Measurements from ENCODE around the gene RTRAF.

RTRAF gene

DNA sequence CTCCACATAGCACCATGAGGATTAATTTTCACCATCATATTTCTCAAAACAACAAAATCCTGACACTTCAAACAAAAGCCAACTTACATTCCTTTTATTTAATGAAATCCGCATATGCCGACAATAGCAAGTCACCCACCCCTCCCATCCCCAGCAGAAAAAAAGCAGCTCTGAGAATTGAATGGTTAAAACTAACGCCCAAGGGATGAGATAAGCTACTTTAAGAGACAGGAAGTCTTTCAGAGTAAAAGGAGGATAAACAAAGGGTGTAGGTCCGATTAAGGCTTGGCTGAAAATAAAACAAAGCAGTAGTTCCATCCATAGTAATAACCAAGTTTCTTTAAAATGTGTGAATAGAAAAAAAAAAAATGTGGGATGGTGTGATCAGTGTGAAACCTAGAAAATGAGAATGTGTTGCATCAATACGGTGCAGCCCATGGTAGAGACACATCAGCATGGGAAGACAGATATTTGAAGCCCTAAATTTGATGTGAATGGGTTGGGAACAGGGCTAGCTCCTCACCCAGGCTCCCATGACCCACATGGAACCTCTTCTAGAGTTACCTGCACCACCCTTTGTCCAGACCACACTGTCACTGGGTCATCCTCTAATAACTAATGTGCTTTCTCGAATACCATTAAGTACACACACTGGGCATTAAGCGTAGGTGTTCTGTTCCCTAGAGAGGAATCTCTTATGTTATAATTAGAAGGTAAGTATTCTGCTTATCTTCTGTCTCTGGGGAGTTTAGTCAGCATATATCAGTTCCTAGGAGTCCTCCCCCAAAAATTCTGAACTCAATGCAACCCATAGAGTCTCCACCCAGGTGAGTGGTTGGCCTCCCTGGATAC lies 31.7 kb downstream of the RTRAF start:
- no peak for DNase-seq (ENCODE audit: low read depth in 2 of 2)

DNA sequence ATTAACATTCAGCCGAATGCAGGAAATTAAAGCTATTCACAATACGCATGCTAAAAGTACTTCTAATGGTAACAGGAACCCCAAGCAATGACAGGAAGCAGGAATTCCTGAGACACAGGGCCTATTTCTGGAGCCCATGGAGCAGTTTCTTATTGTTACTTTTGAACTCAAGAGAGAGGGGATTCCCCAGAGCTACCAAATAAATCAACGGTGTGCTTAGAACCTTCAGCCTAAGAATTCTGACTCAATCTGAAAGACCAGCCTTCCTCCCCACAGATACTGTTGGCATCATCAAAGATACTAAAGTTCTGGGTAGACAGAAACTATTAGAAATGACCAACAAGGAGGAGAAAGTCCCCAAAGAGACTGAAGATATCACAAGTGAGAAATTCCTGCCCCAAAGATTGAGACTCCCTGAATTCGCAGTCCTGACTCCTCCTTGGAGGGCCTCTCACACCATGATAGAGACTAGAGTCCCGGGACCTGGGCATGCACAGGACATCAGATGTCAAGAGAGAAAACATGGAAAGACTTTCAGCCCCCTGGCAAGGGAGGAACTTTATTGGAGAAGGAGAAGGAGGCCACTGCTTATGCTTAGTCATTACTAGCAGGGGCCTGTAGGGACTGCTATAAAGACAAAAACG lies 32.7 kb downstream of the RTRAF start:
- no peak for DNase-seq (ENCODE audit: low read depth in 2 of 2)

DNA sequence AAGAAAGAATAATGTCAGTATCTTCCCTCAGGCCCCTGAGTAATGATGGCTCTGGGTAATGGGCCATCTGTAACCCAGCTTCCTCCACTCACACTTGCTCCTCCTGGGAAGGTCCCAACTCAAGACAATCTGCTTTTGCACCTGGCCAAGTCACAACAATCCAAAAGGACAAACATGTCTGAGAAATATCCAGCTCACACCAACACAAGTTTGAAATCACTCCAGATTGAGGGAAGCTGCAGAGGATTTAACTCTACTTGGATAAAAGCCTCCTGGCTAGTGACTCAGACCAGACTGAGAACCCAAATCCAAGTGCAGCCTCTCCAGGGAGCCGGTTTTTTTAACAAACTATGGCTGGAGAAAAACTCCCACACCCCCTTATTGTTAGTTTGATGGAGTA lies 34.2 kb downstream of the RTRAF start:
- DNase-seq (ENCODE audit: low read depth in 2 of 2): no peak

DNA sequence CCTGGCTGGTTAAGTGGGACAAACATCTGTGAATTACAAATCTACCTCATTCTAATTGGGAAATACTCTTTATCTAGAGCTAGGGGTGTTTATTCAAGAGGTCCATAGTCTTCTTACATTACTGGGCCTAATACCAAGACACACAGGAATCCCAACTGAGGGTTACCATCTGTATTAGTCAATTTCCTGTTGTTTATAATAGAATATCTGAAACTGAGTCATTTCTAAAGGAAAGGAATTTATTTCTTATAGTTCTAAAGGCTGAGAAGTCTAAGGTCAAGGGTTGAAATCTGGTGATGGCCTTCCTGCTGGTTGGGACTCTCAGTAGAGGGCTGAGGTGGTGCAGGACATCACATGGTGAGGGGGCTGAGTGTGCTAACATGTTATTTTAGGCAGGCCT lies 36.0 kb downstream of the RTRAF start:
- no peak for DNase-seq (ENCODE audit: low read depth in 2 of 2)

DNA sequence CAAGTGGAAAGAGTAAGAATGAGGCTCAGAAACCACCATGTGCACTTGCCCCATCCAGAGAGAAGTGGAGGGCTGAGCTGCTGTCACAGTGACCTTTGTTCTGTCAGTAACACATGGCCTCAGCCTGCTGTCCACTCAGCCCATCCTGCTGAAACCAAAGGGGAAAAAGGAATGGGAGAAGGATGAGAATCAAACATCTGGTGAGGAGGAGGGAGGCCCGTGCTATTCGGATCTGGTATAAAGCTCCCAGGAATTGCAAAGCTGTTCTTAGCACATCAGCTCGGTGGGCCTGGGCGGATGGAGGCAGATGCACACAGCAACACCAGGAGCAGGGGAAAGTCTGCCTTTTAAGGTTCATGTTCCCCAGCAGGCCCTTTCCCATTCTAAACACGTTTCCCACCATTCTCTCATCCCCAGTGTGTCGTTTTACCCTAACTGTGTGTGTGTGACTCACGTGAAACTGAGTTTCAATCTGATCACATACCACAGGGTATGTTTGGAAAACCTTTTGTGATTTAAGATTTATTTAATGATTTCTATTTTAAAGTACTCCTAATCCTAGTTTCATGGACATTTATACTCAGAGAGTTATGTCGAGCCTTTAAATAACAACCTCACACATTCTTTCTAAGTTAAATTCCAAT lies 36.8 kb downstream of the RTRAF start:
- DNase-seq (ENCODE audit: low read depth in 2 of 2): no peak

DNA sequence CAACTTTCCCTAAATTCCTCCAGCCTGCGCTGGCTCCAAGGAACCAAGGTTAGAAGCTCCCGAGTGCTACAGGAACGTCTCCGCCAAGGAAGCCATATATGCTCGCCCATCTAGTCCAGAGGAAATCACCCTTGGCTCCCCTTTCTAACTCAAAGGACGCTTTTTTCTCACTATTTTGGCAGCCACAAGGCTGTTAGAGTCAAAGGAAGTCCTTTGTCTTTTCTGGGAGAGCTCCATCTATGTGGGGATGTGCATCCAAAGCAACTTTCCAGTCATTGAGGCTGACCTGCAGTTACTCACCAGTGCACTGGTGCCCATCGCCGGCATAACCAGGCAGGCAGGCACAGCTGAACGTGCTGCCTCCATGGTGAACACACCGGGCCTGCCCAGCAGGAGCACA lies 37.6 kb downstream of the RTRAF start:
- no peak for DNase-seq (ENCODE audit: low read depth in 2 of 2)

DNA sequence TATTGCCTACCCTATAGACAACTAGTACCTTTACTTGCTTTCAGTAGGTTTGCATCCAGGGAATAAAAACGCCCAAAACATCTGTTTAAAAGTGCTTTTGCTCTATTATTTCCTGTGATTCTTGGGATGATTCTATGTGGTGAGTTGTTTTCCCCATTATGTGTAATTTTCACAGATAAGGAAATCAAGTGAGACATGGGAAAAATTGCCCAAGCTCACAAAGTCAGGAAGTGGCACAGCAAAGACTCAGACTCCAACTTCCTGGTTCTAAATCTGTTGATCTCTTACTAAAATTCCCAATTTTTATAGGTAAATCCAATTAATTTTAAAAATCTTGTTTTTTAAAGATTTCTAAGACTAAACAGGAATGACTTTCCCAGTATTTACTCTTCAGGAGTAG lies 40.5 kb downstream of the RTRAF start:
- DNase-seq (ENCODE audit: low read depth in 2 of 2): no peak

DNA sequence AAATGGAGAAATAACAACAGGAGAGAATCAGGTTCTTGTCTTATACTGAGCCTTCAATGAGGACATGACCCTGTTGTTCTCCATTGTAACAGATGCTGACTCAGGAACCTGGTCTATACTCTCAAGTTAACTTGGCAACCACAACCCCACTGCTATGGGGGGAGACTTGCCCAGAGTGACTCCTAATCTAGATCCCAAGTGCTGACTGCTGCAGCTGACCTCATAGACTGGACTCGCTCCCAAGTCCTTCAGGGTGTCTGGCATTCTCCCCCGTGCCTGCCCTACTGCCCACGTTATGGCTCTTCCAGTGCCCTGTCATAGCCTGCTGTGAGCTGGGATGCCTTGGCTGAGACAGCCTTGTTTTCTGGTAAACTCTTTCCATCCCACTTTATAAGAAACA lies 42.4 kb downstream of the RTRAF start:
- no peak for DNase-seq (ENCODE audit: low read depth in 2 of 2)

DNA sequence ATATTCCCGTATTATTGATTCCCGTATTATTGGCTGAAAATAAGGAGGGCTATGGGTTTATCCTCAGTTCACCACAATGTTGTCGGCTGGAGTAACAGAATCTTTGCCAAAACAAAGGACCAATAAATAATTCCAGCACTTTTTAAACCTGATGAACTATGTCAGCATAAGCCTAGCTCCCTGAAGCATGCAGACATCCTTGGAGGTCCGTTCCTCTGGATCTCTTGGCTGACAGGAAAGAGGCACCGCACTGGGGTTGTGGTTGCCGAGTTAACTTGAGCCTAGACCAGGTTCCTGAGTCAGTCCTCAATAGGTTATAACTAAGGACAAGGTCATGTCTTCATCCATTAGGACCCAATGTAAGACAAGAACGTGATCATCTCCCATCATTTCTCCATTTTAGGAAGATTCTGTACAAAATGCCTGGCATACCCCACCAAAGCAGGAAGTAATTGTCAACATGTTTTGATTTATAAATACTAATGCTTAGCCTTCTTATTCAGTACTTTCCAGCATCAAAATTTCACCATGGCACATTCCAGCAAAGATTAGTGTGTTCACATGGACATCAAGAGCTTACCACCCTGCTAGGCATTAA lies 43.0 kb downstream of the RTRAF start:
- DNase-seq (ENCODE audit: low read depth in 2 of 2): no peak

DNA sequence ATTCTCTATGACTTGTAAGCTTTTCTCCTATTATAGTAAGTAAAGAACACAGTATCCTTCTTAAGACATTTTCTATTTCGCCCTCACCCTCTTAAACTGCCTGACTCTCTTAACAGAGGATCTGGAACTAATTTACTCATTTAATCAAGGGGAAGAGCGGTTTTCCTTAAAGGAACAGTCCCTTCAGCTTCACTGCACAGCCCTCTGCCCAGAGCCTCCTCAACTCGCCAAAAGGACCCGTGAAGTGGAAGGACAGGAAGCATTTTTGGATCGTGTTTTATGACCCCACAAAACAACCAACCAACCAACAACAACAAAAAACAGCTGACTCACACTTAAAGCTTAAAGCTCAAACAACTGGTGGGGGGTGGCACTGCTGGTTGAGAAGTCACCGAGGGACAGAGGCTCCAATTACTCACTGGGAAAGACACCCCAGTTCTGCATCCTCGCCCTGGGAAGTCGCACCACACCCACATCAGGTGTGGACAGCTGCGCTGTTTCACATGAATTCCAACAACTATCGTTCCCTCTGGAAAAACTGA lies 43.8 kb downstream of the RTRAF start:
- no peak for DNase-seq (ENCODE audit: low read depth in 2 of 2)

DNA sequence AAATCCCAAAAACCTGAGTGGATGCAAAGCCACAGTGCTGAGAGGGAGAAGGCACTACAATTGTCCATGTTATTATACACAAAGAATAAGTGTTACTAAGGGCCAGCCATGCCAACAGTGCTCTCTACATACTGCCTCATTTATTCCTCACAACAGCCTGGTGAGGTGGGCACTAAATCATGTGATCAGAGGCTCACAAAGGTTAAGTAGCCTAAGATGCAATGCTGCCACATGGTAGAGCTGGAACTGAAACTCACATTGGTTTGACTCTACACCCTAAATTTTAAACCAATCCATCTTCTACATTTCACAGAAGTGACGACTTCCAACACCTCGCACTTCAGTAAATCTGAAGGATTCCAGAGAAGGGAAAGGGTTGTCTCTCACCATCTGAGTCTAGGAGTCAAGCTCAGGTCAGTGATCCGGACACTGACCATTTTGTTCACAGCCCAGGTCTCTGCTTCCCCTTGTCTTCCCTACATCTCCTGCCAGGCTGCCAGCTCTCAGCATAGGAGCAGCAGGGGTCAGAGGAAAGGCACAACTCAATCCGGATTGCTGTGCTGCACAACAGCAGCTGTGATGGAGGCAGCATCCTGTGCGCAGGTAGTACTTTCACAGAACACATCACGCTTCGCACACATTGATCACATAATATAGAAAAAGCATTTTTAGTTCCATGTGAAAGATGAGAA lies 49.9 kb downstream of the RTRAF start:
- no peak for DNase-seq (ENCODE audit: low read depth in 2 of 2)

DNA sequence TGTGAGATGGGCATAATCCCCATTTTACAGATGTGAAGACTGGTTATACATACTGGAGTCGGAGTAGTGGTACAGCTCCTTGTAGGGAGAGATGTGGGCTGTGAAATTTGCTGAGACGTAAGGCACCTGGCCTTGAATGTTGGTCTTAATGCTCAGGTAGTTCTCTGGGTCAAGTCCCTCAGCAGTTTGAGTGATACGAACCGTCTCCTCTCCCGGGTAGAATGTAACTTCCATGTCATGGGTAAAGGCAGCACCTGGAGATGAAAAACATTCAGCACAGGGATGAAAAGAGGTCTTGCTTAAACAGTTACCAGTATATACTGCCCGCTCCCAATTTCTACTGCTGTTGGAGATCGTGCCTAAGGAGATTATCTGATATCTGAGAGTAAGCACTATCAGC lies 51.3 kb downstream of the RTRAF start:
- DNase-seq (ENCODE audit: low read depth in 2 of 2): no peak

DNA sequence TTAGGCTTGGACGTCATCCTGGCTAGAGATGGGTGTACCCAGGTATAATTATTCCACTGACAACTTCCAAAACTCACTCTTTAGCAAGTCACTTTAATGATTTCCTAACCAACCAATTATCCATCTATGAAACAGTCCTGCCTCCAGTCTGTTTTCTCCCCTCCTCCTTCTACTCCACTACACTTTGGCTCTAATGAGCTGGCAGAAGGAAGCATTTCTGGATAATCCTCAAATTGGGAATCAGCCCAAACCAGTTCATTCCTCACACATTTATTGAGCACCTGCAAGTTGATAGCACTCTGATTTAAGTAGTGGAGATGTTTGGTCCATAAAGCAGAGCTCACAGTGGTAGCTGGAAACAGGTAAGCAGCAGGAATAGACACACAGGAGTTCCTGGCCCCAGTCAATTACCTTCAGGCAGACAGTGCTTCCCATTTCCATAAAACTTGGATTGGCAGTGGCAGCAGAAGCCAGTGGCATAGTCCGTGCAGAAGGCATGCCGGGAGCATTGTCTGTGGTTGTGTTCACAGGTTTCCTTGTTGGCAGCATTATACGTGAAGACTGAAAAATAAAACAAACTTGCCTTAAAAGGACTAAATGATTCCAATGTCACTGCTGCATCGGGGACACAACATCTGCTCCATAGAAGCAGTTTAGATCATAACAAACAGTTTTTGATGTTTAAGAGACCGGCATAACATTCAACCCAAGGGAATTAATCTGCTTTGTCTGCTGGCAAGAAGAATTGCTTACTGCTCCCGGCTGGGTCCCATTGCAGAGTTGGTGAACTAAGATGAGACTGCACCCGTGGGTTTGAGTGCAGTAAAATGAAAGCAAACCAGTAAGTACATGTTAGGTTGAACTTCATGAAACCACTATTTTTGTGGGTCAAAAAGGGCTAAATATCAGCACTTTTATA lies 53.3 kb downstream of the RTRAF start:
- no peak for DNase-seq (ENCODE audit: low read depth in 2 of 2)

DNA sequence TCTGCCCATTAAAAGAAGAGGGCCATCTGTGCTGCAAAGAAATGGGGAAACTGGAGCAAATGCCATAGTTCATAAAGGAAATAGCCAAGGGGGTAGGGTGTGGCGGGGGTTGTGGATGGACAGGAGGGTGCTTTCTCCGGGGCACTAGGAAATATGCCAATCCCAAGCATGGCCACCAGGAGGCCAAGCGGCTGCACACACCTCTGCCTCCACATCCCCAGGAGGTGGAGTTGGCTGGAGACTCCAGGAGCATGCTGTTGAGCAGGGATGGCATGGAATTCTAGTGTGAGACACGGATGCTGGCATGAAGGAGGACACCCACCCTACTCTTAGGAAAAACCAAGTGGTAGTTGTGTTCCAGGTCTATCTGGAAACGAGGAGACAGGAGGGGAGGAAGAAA lies 54.3 kb downstream of the RTRAF start:
- DNase-seq (ENCODE audit: low read depth in 2 of 2): peak in 1 of 2 experiments; percentile 39

DNA sequence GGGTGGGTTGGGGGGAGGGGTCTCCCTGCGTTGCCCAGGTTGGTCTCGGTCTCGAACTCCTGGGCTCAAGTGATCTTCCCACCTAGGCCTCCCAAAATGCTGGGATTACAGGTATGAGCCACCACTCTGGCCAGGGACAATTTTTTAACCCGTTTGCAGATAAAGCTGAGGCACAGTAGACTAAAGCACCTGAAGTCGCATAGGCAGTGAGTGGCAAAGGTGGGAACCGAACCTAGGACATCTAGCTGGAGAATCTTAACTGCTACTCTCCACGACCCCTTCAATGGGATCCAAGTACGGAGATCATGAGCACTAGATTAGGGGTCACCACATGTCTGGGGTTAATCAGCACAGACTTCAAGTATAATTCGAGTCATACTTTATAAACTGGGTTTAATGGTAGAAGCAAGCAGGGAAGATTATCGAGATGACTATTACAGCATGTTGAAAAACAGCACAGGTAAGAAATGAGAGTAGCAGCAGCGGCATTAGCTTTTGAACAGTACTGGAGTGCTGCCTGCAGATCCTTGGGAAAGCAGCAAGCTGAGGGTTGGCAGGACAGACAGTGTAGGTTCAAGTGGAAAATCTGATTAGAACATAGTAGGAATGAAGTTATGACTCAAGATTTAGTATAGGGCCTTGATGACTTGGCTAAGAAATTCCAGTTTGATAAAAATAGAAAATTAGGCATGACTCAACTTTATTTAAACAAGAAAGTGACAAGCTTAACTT lies 55.6 kb downstream of the RTRAF start:
- no peak for DNase-seq (ENCODE audit: low read depth in 2 of 2)

DNA sequence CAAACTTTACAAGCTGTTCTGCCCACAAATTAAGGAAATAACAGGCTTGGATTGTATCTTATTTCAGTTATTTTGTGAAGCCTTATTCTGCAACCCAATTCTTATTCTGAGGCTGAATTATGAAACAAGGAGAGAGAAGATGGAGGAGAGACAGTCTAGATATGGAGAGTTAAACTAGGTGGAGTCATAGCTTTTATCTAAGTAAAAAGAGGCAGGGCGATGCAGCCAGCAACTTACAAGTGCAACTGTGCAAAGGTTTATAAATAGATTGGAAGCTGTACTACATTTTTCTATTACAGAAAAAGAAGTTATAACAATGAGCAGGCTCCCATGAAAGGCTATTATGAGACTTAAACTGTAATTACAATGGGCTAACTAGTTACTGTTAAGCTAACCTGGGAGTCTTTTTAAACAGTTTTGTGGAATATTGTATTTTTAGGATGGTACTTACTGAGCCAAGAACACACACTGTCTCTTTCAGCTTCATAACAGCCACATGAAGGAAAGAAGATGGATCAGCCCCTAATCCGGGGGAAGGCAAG lies 57.1 kb downstream of the RTRAF start:
- no peak for DNase-seq (ENCODE audit: low read depth in 2 of 2)

DNA sequence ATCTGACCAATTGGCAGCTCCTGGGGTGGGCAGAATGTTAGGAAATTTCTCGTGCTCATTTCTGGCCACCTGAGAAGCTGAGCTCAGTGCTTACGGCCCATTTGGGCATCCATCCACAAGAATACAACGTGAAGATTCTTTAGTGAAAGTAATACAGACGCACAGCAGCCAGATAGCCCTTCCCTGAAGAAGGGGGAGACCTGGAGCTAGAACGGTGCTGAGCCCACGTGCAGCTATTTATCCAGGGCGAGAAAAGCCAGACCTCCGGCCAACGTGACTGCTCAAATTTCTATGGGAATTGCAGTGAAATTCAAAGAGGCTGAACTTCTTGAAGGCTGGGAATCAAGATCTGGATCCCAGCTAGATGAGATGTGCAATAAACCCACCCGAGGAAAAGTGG lies 58.8 kb downstream of the RTRAF start:
- no peak for DNase-seq (ENCODE audit: low read depth in 2 of 2)

DNA sequence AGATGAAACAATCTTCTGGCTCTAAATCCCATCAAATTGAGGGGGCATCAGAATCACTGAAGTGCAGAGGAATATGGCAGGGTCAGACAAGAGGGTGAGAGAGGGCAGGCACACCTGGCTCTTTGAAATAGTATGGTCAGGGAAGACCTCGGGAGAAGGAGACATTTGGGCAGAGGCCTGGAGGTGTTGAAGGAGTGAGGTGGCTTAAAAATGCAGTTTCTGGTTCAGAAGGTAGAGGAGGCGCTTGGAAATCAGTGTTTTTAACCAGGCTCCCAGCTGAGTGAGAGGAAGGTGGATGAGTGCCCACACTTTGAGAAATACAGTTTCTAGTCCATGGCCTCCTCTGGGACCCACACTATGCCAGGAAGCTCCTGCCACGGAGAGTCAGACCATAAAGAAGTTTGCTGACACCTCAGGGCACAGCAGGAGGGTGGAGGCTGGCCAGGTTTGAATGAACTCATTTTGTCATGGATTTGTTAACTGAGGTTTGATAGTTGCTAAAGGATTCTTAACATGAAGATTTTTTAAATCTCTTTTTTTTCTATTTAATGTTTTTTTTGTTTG lies 59.4 kb downstream of the RTRAF start:
- DNase-seq (ENCODE audit: low read depth in 2 of 2): no peak

DNA sequence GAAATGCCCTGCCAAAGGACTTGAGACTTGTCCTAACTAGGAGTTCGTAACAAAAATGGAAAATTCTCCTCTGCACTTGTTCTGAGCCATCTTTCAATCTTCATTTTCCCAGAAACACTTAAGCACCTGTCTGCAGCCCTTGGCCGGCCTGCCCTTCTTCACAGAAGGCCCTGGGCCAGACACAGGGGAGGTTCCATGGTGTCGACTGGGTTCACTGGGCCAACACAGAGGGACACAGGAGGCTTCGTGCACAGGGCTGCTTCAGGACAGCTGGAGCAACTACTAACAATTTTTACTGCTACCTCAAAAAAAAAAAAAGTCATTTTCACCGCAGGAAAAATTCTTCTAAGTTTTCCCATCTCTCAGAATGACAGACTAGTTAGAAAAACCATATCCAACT lies 59.9 kb downstream of the RTRAF start:
- DNase-seq (ENCODE audit: low read depth in 2 of 2): no peak
